GM18861 (cell line): ENCODE data around the gene ATF3.
"Not testable (repeated sequence)": the region's sequence is repeated elsewhere in the genome, so short reads cannot be mapped to it uniquely, and the experiment has no call there.

Experiments
- ATAC-seq: cut with Tn5 transposase; IDR thresholded peaks from one replicate; pipeline ENCODE4 v1.9.1; 2021; ENCODE audit not compliant: unreplicated experiment

Gene ATF3

DNA sequence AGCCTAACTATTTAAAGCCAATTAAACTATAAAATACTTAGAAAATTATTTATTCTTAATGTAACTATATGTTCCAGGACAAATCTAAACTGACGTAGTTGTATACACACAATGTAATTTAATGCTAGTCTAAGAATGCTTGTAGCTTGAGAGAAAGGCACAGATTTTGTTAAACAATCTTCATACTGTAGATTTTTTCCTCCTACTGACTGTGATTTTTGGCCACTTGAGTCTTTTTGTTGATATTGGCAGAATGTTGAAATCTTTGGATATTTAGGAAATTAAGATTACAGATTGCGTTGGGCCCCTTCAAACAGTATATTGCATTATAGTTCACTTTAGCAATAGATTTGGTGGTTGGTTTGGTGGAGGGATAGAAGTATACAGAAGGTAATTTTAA, 40.5 kb downstream of the ATF3 start:
- no peak for ATAC-seq

DNA sequence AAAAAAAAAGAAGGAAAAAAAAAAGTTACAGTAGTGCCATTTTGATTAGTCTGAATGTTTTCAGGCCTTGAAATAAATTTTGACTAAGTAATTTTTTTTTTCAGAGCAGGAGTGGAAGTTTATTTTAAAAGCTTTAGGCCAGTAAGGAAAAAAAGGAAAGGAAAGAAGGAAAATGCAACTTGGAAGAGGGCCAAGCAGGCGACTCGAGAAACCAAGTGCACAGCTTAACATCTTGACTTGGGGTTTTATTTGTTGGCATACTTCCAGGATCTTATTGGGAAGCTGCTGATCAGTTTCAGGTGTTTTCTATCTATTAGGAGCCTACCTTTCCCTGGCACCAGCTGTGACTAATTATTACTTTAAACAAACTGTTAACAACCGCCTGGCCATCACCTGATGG, 41.7 kb downstream of the ATF3 start:
- no peak for ATAC-seq

DNA sequence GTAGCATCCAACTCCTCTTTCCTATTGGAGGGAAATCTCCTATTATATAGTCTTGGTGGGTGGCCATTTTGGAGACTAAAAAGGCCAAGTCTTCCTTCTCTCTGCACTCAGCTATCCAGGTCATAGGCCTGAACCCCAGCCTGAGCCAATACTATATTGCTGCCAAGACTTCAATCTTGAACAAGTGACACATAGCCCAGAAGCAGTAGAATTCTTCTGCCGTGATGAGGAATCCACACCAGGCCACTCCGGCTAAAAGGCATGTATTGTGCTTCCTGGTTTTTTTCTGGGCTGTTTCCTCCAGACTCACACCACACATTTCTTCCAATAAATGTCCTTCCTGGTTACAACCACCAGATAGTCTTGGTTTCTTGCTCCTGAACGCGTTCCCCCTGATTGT, 43.0 kb downstream of the ATF3 start:
- no peak for ATAC-seq

DNA sequence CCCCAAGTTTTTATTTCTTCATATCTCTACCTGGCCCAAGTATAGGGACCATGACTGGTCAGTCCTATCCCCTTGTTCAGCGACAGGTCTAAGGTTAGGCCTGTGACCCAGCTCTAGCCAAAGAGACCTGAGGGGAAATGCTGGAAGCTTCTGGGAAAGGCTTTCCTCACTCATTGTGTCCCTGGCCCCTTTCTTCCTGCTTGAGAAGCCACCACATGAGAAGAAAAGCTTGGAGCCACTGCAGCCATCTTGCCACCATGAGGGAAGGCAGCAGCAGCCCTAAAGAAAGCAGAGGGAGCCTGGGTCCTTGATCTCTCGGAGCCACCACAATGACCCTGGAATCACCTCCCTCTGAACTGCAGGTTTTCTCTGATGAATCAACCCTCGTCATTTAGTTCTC, 43.4 kb downstream of the ATF3 start:
- ATAC-seq, result no peak

DNA sequence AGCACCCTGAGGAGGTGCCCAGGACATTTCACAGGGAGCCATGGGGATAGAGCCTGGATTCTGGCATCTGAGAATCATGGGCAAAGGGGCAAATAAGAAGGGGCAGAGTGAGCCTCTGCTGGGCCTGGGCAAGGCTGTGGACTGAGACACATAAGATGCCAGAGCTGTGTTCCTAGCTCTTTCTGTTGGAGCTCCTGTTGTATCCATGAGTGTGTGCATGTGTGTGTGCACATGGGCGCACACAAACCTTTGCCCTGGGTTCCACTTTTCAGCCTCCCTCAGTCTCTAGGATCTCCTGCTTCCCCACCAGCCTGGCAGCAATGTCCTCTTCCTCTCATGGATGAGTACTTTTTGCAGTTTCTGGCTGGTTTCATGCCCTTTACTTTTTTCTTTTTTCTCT, 44.0 kb downstream of the ATF3 start:
- no peak for ATAC-seq

DNA sequence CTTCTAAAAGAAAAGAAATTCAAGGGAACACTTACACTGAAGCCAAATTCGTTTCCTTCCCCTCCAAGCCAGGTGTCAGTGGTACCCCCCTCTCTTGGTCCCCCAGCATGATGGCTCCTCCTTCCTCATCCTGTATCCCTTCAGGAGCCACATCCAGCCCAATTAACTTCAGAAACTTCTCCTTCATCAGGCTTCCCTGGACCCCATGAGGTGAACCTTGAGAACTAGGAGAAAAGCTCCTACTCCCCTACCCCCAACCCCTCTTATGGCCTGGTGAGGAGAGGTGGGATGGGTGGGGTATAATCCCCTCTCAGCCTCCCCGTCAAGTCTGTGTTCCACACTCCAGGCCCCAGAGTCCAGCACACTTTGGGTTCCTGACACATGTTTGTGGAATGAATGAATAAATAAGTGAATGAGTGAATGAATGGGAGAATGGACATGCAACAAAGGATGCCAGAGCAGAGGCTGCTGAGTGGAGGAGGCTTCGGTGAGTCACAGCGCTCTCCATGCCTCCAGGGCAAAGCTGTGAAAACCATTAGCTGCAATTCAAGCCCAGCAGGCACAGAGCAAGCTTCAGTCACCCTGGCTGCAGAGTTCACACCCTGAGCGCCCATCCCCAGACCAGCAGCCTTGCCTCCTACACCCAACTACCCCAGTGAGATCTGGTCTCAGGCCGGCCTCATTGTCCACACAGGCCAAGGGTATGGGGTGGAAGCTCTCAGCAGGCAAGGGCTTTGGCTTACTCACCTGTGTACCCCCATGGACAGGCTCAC, 47.3 kb downstream of the ATF3 start:
- no peak for ATAC-seq

DNA sequence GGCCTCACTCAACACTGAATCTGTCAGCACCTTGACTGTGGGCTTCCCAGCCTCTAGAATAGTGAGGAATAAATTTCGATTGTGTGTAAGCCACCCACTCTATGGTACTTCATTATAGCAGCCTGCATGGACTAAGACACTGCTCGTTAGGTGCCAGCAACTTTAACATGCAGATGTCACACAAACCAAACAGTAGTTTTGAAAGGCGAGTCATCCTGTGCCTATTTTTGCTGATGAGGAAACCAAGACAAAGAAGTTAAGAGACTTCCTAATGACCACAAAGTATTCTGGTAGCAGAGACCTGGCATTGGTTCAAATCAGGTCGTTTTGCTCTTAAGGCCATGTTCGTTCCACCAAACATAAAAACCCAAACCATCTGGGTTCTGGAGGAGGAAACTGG, 48.2 kb downstream of the ATF3 start:
- no peak for ATAC-seq

DNA sequence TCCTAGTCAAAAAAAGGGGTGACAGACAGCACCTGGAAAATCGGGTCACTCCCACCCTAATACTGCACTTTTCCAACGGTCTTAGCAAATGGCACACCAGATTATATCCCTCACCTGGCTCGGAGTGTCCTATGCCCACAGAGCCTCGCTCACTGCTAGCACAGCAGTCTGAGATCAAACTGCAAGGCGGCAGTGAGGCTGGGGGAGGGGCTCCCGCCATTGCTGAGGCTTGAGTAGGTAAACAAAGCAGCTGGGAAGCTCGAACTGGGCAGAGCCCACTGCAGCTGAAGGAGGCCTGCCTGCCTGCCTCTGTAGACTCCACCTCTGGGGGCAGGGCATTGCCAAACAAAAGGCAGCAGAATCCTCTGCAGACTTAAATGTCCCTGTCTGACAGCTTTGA, 49.7 kb downstream of the ATF3 start:
- not testable (repeated sequence) for ATAC-seq

DNA sequence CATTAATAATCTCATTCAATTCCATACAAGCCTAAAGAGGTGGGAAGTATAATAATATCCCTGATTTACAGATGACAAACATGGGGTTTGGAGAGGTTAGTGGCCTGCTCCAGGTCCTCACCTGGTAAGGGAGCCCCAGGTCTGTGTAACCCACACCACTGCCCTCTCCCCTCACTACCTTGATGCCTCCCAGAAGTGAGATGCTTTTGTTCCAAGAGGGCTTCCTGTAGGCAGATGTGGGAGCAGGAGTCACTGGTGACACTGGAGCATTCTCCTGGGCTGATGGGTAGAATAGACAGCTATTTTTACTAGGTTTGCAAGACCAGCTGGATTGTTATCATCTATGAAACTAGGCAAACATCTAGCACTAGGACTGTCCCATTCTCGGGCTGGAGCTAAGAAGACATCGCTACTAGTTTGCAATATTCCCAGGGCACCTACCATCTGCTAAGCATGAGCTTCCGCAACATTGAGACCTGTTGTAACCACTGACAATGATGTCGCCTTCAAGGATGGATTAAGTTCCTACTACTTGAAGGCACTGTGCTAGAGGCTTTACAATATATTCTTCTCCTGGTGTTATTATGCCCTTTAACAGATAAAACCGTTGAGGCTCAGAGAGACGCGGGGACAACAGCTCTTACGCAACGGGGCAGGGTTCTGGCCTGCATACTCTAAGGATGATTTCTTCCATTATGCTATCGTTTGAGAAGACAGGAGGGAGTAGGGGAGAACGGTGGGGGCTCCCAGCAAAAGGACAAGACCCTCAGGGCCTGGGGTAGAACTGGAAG, 56.0 kb downstream of the ATF3 start:
- no peak for ATAC-seq

DNA sequence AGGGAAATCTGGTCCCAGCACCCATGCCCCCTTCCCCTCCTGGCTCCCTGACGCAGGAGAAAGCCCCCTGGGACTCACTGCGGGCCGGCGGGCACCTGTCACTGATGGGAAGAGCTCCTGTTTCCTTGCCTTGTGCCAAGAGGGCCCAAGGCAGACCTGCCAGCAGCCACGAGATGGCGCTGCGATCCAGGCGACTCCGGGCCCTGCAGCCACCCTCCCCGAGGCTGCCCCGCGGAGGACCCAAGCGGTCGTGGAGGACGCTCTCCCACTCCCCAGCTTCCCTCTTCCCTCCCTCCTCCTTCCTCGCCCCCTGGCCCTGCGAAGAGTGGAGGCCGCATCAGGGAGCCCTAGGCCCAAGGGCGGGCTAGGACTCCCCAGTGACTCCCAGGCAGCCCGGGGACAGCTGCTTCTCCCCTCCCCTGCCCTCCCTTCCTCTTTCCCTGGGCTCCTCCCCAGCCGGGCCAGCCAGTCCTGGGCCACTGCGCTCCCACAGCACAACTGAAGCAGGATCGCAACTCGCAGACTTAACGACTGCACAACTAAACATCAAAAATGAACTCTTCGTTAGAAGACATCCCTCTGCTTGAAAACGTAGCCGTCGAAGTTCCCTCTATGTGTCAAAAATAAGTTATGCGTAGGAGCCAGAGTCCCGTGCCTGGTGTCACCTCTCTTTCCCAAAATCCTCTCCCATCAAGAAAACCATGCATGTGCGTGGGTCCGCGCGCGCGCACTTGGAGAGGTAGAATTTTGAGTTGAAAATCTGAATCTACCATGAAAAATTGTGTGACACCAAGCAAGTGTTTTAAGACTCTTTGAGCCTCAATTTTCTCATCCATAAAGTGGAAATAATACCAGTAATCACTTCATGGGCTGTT, 56.9 kb downstream of the ATF3 start:
- peak; percentile 86 for ATAC-seq

DNA sequence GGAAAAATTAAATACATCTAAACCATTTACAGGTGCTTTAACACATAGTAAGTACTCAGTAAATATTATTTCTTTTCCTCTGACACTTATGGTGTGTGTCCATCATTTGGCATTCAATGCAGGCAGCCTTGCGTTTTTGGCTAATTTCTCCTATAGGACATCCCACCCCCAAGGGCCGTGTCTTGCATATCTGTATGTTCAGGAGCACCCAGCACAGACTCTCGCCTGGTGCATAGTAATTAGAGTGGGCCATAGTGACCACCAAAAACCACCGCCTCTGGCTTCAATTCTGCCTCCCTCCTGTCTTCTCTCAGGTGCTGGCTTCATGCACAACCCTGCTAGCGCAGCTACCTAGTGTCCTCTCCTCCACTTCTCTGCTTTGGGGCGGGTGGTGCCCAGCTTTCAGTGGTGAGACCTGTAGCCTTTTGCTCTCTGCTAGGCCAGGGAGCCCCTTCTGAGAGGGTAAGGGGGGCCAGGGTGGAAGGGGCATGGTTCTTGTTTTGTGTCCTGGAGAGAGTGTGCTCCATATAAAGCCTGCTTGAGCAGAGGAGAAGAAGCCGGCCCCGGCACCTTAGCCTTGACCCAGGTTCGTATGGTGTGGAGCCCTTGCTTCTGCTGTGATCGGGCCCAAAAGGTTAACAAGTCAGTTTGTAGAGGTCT, 57.7 kb downstream of the ATF3 start:
- ATAC-seq, result no peak

DNA sequence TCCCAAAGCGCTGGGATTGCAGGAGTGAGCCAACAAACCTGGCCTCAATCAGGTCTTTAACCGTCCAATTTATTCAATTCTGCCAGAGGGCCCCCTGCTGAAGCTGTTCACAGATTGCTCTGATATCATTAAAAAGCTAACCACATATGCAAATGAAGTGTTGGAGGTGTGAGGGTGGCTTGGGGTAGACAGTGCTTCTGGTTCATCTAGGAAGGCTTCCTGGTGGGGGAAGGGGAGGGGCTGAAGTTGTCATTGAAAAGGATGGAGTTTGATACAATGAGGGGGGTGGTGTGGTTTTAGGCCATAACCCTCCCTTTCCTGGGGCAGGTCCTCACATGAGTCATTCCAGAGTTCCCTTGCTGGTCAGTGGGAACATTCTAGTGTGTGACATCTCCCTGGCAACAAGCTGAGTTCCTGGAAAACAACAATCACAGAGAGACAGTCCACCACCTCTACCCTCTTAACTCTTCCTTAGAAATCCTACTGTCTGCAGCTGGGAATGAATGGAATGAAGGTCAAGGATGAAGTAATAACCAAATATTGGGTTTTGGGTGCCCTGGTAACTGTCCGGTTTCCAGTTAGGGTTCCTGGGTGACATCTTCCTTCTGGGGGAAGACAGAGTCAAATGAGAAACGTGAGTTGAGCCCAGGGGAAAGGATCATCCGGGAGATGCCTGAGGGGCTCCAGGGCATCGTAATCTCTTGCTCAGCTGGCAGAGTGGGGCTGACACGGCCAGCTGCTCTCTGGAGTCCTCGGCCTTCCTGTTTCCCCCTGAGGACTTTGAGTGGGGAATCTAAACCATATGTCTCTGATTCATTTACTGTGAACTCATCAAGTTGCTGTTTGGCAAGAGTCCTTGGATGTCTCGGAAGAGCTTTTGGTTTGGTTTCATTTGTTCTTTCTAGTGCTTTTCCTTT, 58.9 kb downstream of the ATF3 start:
- no peak for ATAC-seq

DNA sequence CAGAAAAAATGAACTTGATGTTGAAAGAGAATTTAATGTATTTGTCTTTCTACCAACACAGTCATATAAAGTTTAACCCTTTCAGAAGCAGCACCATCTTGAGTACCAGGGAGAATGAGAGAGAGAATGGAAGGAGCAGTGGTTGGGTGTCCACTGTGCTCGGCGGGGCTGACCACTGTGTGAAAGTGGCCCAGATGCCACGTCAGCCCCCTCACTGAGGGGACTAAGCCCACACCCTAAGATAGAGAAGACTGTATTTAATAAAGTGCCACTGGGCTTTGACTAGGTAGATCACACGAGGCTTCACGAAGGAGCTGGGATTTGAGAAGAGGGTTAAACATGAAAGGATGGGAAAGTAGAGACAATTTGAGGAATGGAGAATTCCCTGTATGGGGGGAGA, 59.9 kb downstream of the ATF3 start:
- no peak for ATAC-seq

DNA sequence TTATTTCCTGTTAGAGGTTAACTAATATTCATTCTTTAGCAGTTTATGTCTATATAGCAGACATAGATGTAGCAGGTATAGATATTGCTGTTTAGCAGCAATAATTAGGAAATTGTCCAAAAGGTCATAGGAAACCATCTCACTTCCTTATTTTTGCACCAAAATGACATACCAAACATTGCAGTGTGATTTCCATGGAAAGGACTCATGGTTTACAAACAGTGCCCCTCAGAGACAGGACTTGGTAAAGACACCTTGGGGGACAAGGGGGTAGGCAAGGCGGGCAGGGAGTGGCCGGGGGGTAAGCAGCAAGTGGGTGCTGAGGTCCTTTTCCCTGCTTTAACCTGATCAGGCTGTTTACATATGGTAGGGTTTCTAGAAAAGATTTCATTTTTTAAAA, 60.5 kb downstream of the ATF3 start:
- ATAC-seq, result no peak

DNA sequence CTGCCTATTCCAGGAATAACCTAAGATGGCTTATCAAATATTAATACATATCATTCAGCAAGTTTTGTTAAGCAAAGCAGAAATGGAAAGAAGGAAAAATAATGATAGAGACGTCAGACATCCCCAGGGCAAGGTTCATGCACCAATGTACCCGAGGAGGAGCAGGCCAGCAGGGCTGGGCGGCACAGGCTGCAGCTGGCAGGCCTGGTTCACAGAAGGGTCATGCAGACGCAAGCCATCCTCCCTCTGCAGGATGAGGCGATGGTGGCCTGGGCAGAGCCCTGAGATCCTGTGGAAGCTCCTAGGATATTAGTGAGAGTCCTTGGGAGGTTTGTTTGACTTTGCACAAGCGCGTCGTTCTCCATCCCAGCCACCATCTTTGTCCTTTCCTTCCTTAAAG, 61.0 kb downstream of the ATF3 start:
- no peak for ATAC-seq

DNA sequence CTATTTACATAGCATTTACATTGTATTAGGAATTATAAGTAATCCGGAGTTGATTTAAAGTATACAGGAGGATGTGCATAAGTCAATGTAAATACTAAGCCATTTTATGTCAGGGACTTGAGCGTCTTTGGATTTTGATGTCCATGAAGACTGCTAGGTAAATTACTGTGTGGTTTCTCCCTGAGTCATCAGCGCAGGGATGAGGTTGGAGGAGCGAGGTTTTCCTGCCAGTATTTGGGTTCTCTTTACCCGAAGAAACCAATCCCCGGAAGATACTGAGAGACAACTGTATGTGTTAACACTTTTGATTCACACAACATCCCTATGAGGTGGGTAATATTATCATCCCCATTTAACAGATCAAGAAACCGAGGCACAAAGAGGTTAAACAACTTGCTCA, 61.7 kb downstream of the ATF3 start:
- ATAC-seq, result no peak
